GM06990 (cell line): ENCODE data around the gene MGME1.

ENCODE experiments used
- DNase-seq: peaks from one replicate; pipeline ENCODE4 v3.0.0-alpha.2; 2011; ENCODE audit not compliant: insufficient read length; ENCODE audit errors: extremely low read depth
- H3K27me3 ChIP-seq: replicated peaks from 2 replicates; pipeline ENCODE4 v1.6.0; 2011; ENCODE audit warnings: low read length; ENCODE audit not compliant: control insufficient read depth, insufficient read depth
- H3K36me3 ChIP-seq: 2 replicates; pipeline ENCODE4 v1.5.1; 2011; ENCODE audit warnings: low read length; ENCODE audit not compliant: control insufficient read depth, insufficient read depth
- H3K4me3 ChIP-seq: replicated peaks from 2 replicates; pipeline ENCODE4 v1.5.1; 2011; ENCODE audit warnings: low read depth, mild to moderate bottlenecking, control low read depth, low read length
- CTCF ChIP-seq: IDR thresholded peaks from 2 replicates; pipeline ENCODE4 v1.5.1; 2011; ENCODE audit warnings: low read length, control low read depth, mild to moderate bottlenecking, inconsistent platforms; ENCODE audit not compliant: insufficient read depth, poor library complexity, severe bottlenecking

MGME1 gene

GRCh38 chr20:18009116-18009515 lies 40.3 kb downstream of the MGME1 start:
- no peaks in the 10 kb centered on the region for H3K36me3 ChIP-seq
- H3K4me3 ChIP-seq = no peak overlapping the region
- DNase-seq = no peak
- no peaks in the 10 kb centered on the region for H3K27me3 ChIP-seq
- no peak for TF ChIP-seq CTCF

- H3K4me3 ChIP-seq = no peak overlapping the region
- H3K36me3 ChIP-seq = no peaks in the 10 kb centered on the region
- DNase-seq = no peak
- H3K27me3 ChIP-seq = no peaks in the 10 kb centered on the region
- no peak for TF ChIP-seq CTCF
These were observed 42.7 kb downstream of the MGME1 start for GRCh38 chr20:18011482-18011881.

- H3K36me3 ChIP-seq = no peaks in the 10 kb centered on the region
- H3K4me3 ChIP-seq = no peak overlapping the region
- no peaks in the 10 kb centered on the region for H3K27me3 ChIP-seq
- no peak for DNase-seq
- no peak for TF ChIP-seq CTCF
These were observed 43.3 kb downstream of the MGME1 start for GRCh38 chr20:18011951-18012645.

- TF ChIP-seq CTCF = no peak
- Histone ChIP-seq H3K27me3 (no peaks in the 10 kb centered on the region), H3K36me3 (no peaks in the 10 kb centered on the region), H3K4me3 (no peak overlapping the region)
- no peak for DNase-seq
These were observed 44.1 kb downstream of the MGME1 start for GRCh38 chr20:18012901-18013300.

GRCh38 chr20:18014411-18014810 lies 45.6 kb downstream of the MGME1 start:
- Histone ChIP-seq H3K36me3 (no peaks in the 10 kb centered on the region), H3K4me3 (no peak overlapping the region), H3K27me3 (no peaks in the 10 kb centered on the region)
- TF ChIP-seq CTCF = no peak
- DNase-seq = no peak

GRCh38 chr20:18016772-18017171 lies 48.0 kb downstream of the MGME1 start:
- no peak for DNase-seq
- no peaks in the 10 kb centered on the region for H3K27me3 ChIP-seq
- H3K36me3 ChIP-seq = no peaks in the 10 kb centered on the region
- no peak for TF ChIP-seq CTCF
- H3K4me3 ChIP-seq = no peak overlapping the region
